Measurements from ENCODE around the gene ATP6V0D1. TPM values are rescaled to one million over a fixed set of nuclear protein-coding genes. Genes with fewer than 3 reads are reported as not detected.

Gene ATP6V0D1
- total and polyA plus RNA-seq, 2 of the 4 experiments (the other 2 are of a cell fraction): 112 to 124 TPM

GRCh38 chr16:67436640-67437193 is 44.2 kb downstream of the ATP6V0D1 start:
- no peak for TF ChIP-seq RAD21 (IDR thresholded peaks at IDR 0.05; ENCODE audit: low read length)
- no peak for TF ChIP-seq RCOR1 (IDR thresholded peaks at IDR 0.05; ENCODE audit: insufficient replicate concordance, low read length)
- TF ChIP-seq NFE2L2 (IDR thresholded peaks at IDR 0.05; ENCODE audit: low read depth, low read length): no peak
- TF ChIP-seq POLR2A (IDR thresholded peaks at IDR 0.05; ENCODE audit: low read depth, low read length): no peak
- TF ChIP-seq USF2 (IDR thresholded peaks at IDR 0.05; ENCODE audit: low read depth, low read length): no peak
- no peak for TF ChIP-seq CTCF (conservative IDR thresholded peaks at IDR 0.05; ENCODE audit: low read depth, low read length)
- TF ChIP-seq MAZ (IDR thresholded peaks at IDR 0.05; ENCODE audit: borderline replicate concordance, low read depth, low read length): no peak
- no peak for TF ChIP-seq MAFK (IDR thresholded peaks at IDR 0.05; ENCODE audit: low read depth, low read length)
- TF ChIP-seq FOS (IDR thresholded peaks at IDR 0.05; ENCODE audit: low read depth, low read length): no peak
- TF ChIP-seq ELK1 (IDR thresholded peaks at IDR 0.05; ENCODE audit: borderline replicate concordance, low read depth, low read length): no peak
- Histone ChIP-seq H2AFZ (replicated peaks; ENCODE audit: low read length, poor library complexity) (no peak overlapping the region), H3K23ac (ENCODE audit: low read depth, low read length) (no peak overlapping the region)

More at GRCh38 chr16:67436640-67437193, 44.2 kb downstream of the ATP6V0D1 start:
- in situ Hi-C loops (cut with MboI; ENCODE audit: low sequenced_read_pairs) (no loop called here), dilution Hi-C loops (cut with HindIII; ENCODE audit: low sequenced_read_pairs, unreplicated experiment) (no loop called here), intact Hi-C loops (cut with micrococcal nuclease) (no loop called here)
- Histone ChIP-seq H2AK5ac (ENCODE audit: low read depth, low read length) (no peak overlapping the region), H3K9me3 (ENCODE audit: control insufficient read depth, insufficient read depth, low read length) (no peaks in the 10 kb centered on the region), H4K5ac (ENCODE audit: low read depth, low read length) (no peak overlapping the region), H3K27me3 (ENCODE audit: control insufficient read depth, insufficient read depth, low read length) (peaks cover under 1% of the 10 kb centered on the region; the same call in 1 of the 2 replicates), H2AK9ac (replicated peaks; ENCODE audit: low read depth, low read length, poor library complexity) (peak overlapping the region; percentile 84), H3K27ac (ENCODE audit: insufficient read depth, low read length) (no peak overlapping the region), H3K9ac (ENCODE audit: low read depth, low read length) (no peak overlapping the region), H3K9me1 (ENCODE audit: insufficient read depth, low read length) (peaks cover 5% of the 10 kb centered on the region; the same call in 1 of the 2 replicates), H4K20me1 (ENCODE audit: insufficient read depth, low read length) (peaks cover 12% of the 10 kb centered on the region), H2BK20ac (ENCODE audit: low read depth, low read length) (no peak overlapping the region), H3K56ac (ENCODE audit: extremely low read depth, insufficient read depth, low read length) (no peak overlapping the region), H3K4me1 (ENCODE audit: control insufficient read depth, insufficient read depth, low read length) (peaks cover 3% of the 10 kb centered on the region; the same call in 1 of the 2 replicates), H3K79me1 (ENCODE audit: low read depth in 1 of 2, low read length in 2 of 2) (peaks cover 0 to 4% of the 10 kb centered on the region in 2 experiments; a peak in 1 of 4 replicates), H3K4me2 (ENCODE audit: low read depth, low read length) (no peak overlapping the region), H3K14ac (replicated peaks; ENCODE audit: low read depth, low read length) (no peak overlapping the region), H3K36me3 (ENCODE audit: control insufficient read depth, insufficient read depth, low read length) (peaks cover 35% of the 10 kb centered on the region), H3K4ac (ENCODE audit: low read depth, low read length) (no peak overlapping the region), H2BK15ac (ENCODE audit: low read depth, low read length) (no peak overlapping the region), H3K18ac (ENCODE audit: low read depth, low read length) (no peak overlapping the region), H4K8ac (ENCODE audit: low read depth in 2 of 2, low read length in 2 of 2) (no peak overlapping the region), H2BK120ac (ENCODE audit: low read depth, low read length) (no peak overlapping the region), H4K91ac (ENCODE audit: insufficient read depth, low read depth, low read length) (no peak overlapping the region), H2BK5ac (ENCODE audit: low read depth, low read length, poor library complexity, severe bottlenecking) (no peak overlapping the region), H3K4me3 (ENCODE audit: insufficient read depth, low read depth, low read length) (no peak overlapping the region)
- WGBS, 2 experiments (ENCODE audit: extremely low coverage in 2 of 2, insufficient read length in 1 of 2): 97% methylated on average over 14 of the region's 23 CpGs; no CpG with 5 or more reads in 1 of the 2 experiments
- no TSS peak for BruUV-seq (replicated peaks)
- ATAC-seq (ENCODE audit: low read depth): no peak
- ChIA-PET CTCF (no interaction called here), POLR2A (ENCODE audit: unreplicated experiment) (no interaction called here)
- DNase-seq: no peak
